ENCODE measurements around the gene ETV6. TPM values are rescaled to one million over a fixed set of nuclear protein-coding genes. Genes with fewer than 3 reads are reported as not detected.

Gene ETV6
- total RNA-seq, 1 experiment from 2014 or later: 1.9 TPM

- DNase-seq (ENCODE audit: low spot score): no peak
These were observed 108.6 kb downstream of the ETV6 start for GRCh38 chr12:11758087-11758486.

GRCh38 chr12:11758510-11759493 is 109.3 kb downstream of the ETV6 start:
- DNase-seq (ENCODE audit: low spot score): no peak

GRCh38 chr12:11759494-11759878 is 110.0 kb downstream of the ETV6 start:
- no peak for DNase-seq (ENCODE audit: low spot score)

GRCh38 chr12:11759899-11760298 is 110.4 kb downstream of the ETV6 start:
- no peak for DNase-seq (ENCODE audit: low spot score)

GRCh38 chr12:11761869-11762567 is 112.5 kb downstream of the ETV6 start:
- DNase-seq (ENCODE audit: low spot score): no peak

- peak; percentile 10 for DNase-seq (ENCODE audit: low spot score)
These were observed 113.4 kb downstream of the ETV6 start for GRCh38 chr12:11762723-11763326.

GRCh38 chr12:11763760-11764520 is 114.5 kb downstream of the ETV6 start:
- DNase-seq (ENCODE audit: low spot score): peak; percentile 72

- no peak for DNase-seq (ENCODE audit: low spot score)
These were observed 115.4 kb downstream of the ETV6 start for GRCh38 chr12:11764837-11765236.

GRCh38 chr12:11765421-11765816 is 115.9 kb downstream of the ETV6 start:
- no peak for DNase-seq (ENCODE audit: low spot score)

GRCh38 chr12:11765817-11766794 is 116.6 kb downstream of the ETV6 start:
- DNase-seq (ENCODE audit: low spot score): peak; percentile 44

GRCh38 chr12:11767029-11767724 is 117.7 kb downstream of the ETV6 start:
- DNase-seq (ENCODE audit: low spot score): no peak

- no peak for DNase-seq (ENCODE audit: low spot score)
These were observed 118.3 kb downstream of the ETV6 start for GRCh38 chr12:11767798-11768197.

- no peak for DNase-seq (ENCODE audit: low spot score)
These were observed 118.9 kb downstream of the ETV6 start for GRCh38 chr12:11768233-11768965.

GRCh38 chr12:11769723-11770514 is 120.4 kb downstream of the ETV6 start:
- DNase-seq (ENCODE audit: low spot score): no peak

- no peak for DNase-seq (ENCODE audit: low spot score)
These were observed 121.9 kb downstream of the ETV6 start for GRCh38 chr12:11771356-11771755.

GRCh38 chr12:11771895-11772502 is 122.5 kb downstream of the ETV6 start:
- peak; percentile 15 for DNase-seq (ENCODE audit: low spot score)

- DNase-seq (ENCODE audit: low spot score): no peak
These were observed 124.6 kb downstream of the ETV6 start for GRCh38 chr12:11773889-11774677.

All from A172 (cell line).